H9 (cell line): Measurements from ENCODE around the gene MBTD1. TPM values are rescaled to one million over a fixed set of nuclear protein-coding genes. Genes with fewer than 3 reads are reported as not detected.

Source experiments
- DNase-seq: peaks from one replicate; pipeline ENCODE4 v3.0.0-alpha.2; 2017
- H2AFZ ChIP-seq: one replicate; pipeline ENCODE4 v1.6.1; 2013; ENCODE audit warnings: mild to moderate bottlenecking, low read length, control low read depth, moderate library complexity
- H2AK5ac ChIP-seq: 2 replicates; pipeline ENCODE4 v1.6.1; 2013; ENCODE audit warnings: low read length, control low read depth, mixed read lengths; ENCODE audit not compliant: insufficient read length
- H2BK120ac ChIP-seq: one replicate; pipeline ENCODE4 v1.6.1; 2013; ENCODE audit warnings: low read depth, mild to moderate bottlenecking, low read length, control low read depth, inconsistent platforms; ENCODE audit not compliant: poor library complexity, severe bottlenecking
- H2BK12ac ChIP-seq: 2 replicates; pipeline ENCODE4 v1.6.1; 2013; ENCODE audit warnings: low read length, control low read depth, mixed read lengths, low read depth; ENCODE audit not compliant: insufficient read length
- H2BK15ac ChIP-seq: 2 replicates; pipeline ENCODE4 v1.6.1; 2013; ENCODE audit warnings: low read depth, low read length, control low read depth
- H2BK20ac ChIP-seq: one replicate; pipeline ENCODE4 v1.6.1; 2013; ENCODE audit warnings: low read depth, mild to moderate bottlenecking, low read length, control low read depth, inconsistent platforms; ENCODE audit not compliant: poor library complexity, severe bottlenecking
- H2BK5ac ChIP-seq: 2 replicates; pipeline ENCODE4 v1.6.1; 2013; ENCODE audit warnings: low read length, control low read depth, mixed read lengths; ENCODE audit not compliant: insufficient read length
- H3K14ac ChIP-seq: 2 replicates; pipeline ENCODE4 v1.6.1; 2013; ENCODE audit warnings: low read length, control low read depth; ENCODE audit not compliant: insufficient read depth
- H3K18ac ChIP-seq: 2 replicates; pipeline ENCODE4 v1.6.1; 2013; ENCODE audit warnings: low read depth, mild to moderate bottlenecking, mixed read lengths, low read length, control low read depth; ENCODE audit not compliant: insufficient read length
- H3K23ac ChIP-seq: 2 replicates; pipeline ENCODE4 v1.6.1; 2013; ENCODE audit warnings: low read length, control low read depth, mixed read lengths, low read depth; ENCODE audit not compliant: insufficient read length
- H3K23me2 ChIP-seq: 2 replicates; pipeline ENCODE4 v1.6.1; 2013; ENCODE audit warnings: low read depth, mild to moderate bottlenecking, mixed read lengths, low read length, control low read depth; ENCODE audit not compliant: insufficient read length, poor library complexity, severe bottlenecking
- H3K27ac ChIP-seq: 2 replicates; pipeline ENCODE4 v1.5.1; 2013; ENCODE audit warnings: low read length, control low read depth, mixed read lengths, low read depth; ENCODE audit not compliant: insufficient read length
- H3K27me3 ChIP-seq: 2 replicates; pipeline ENCODE4 v1.6.1; 2013; ENCODE audit warnings: low read length, control low read depth, inconsistent platforms; ENCODE audit not compliant: insufficient read depth
- H3K4ac ChIP-seq: 2 replicates; pipeline ENCODE4 v1.6.1; 2013; ENCODE audit warnings: low read depth, mild to moderate bottlenecking, control low read depth, inconsistent platforms, low read length, moderate library complexity
- H3K4me1 ChIP-seq: 2 replicates; pipeline ENCODE4 v1.6.1; 2013; ENCODE audit warnings: low read length, control low read depth, inconsistent platforms; ENCODE audit not compliant: insufficient read depth
- H3K4me2 ChIP-seq: 2 replicates; pipeline ENCODE4 v1.6.1; 2013; ENCODE audit warnings: low read length, control low read depth, mixed read lengths; ENCODE audit not compliant: insufficient read length, insufficient read depth
- H3K56ac ChIP-seq: 2 replicates; pipeline ENCODE4 v1.6.1; 2013; ENCODE audit warnings: low read depth, mild to moderate bottlenecking, mixed read lengths, low read length, control low read depth; ENCODE audit not compliant: insufficient read length
- H3K79me1 ChIP-seq: 2 replicates; pipeline ENCODE4 v1.6.1; 2013; ENCODE audit warnings: low read depth, mild to moderate bottlenecking, moderate library complexity, low read length, control low read depth, inconsistent platforms; ENCODE audit not compliant: insufficient read depth, poor library complexity, severe bottlenecking
- H3K79me2 ChIP-seq: 2 replicates; pipeline ENCODE4 v1.6.1; 2013; ENCODE audit warnings: low read length, control low read depth, inconsistent platforms; ENCODE audit not compliant: insufficient read depth
- H3K9ac ChIP-seq: 2 replicates; pipeline ENCODE4 v1.6.1; 2013; ENCODE audit warnings: low read length, control low read depth, mixed read lengths; ENCODE audit not compliant: insufficient read length; ENCODE audit errors: extremely low read depth
- H3K9me3 ChIP-seq: one replicate; pipeline ENCODE4 v1.6.1; 2013; ENCODE audit warnings: low read depth, low read length, inconsistent platforms; ENCODE audit not compliant: control insufficient read depth
- H3T11ph ChIP-seq: one replicate; pipeline ENCODE4 v1.6.1; 2013; ENCODE audit warnings: mild to moderate bottlenecking, low read length, control low read depth, inconsistent platforms
- H4K20me1 ChIP-seq: one replicate; pipeline ENCODE4 v1.6.1; 2013; ENCODE audit not compliant: control insufficient read depth, insufficient read length, insufficient read depth
- H4K5ac ChIP-seq: 2 replicates; pipeline ENCODE4 v1.6.1; 2013; ENCODE audit warnings: low read depth, mild to moderate bottlenecking, mixed read lengths, low read length, control low read depth; ENCODE audit not compliant: insufficient read length
- H4K8ac ChIP-seq: replicated peaks from 2 replicates; pipeline ENCODE4 v1.6.1; 2013; ENCODE audit warnings: low read length, control low read depth, mixed read lengths, low read depth; ENCODE audit not compliant: insufficient read length
- H4K91ac ChIP-seq: 2 replicates; pipeline ENCODE4 v1.6.1; 2013; ENCODE audit warnings: low read depth, mild to moderate bottlenecking, moderate library complexity, mixed read lengths, low read length, control low read depth; ENCODE audit not compliant: insufficient read length
- H3K27ac Mint-ChIP-seq, 3 experiments: 2 replicates in 2 of 3; 3 replicates in 1 of 3; pipeline ENCODE4 v1.8.0; 2020 to 2021; ENCODE audit warnings: mixed read lengths in 3 of 3, mild to moderate bottlenecking in 1 of 3, moderate library complexity in 1 of 3
- H3K27me3 Mint-ChIP-seq: 2 replicates; pipeline ENCODE4 v1.8.0; 2021; ENCODE audit warnings: low read depth, mild to moderate bottlenecking, moderate library complexity, mixed read lengths
- H3K36me3 Mint-ChIP-seq, 3 experiments: 2 replicates in 2 of 3; 3 replicates in 1 of 3; pipeline ENCODE4 v1.8.0; 2020 to 2021; ENCODE audit warnings: low read depth in 3 of 3, mixed read lengths in 3 of 3; ENCODE audit not compliant: insufficient read depth in 1 of 3
- H3K4me1 Mint-ChIP-seq, 2 experiments: 2 replicates each; pipeline ENCODE4 v1.8.0; 2020; ENCODE audit warnings: mixed read lengths in 2 of 2
- H3K4me3 Mint-ChIP-seq, 2 experiments: 2 replicates in 1 of 2; 3 replicates in 1 of 2; pipeline ENCODE4 v1.8.0; 2020 to 2021; ENCODE audit warnings: mild to moderate bottlenecking in 2 of 2, mixed read lengths in 2 of 2, moderate library complexity in 1 of 2
- H3K9me3 Mint-ChIP-seq, 2 experiments: 2 replicates in 1 of 2; 3 replicates in 1 of 2; pipeline ENCODE4 v1.8.0; 2020; ENCODE audit warnings: mild to moderate bottlenecking in 2 of 2, mixed read lengths in 2 of 2, moderate library complexity in 1 of 2
- CTCF ChIP-seq: fragments of 200-600 bp; sonication (generic); conservative IDR thresholded peaks from 3 replicates; pipeline ENCODE4 v1.8.0; 2021; ENCODE audit warnings: antibody characterized with exemption, mild to moderate bottlenecking
- WGBS: extraction: QIAGEN DNeasy Blood & Tissue Kit; methylation state at CpG from one replicate; pipeline ENCODE4 v1.1.7; 2013; ENCODE audit warnings: missing lambda C conversion rate, low lambda C conversion rate, mixed read lengths; ENCODE audit not compliant: insufficient read length; ENCODE audit errors: extremely low coverage; 5-methylcytosine and 5-hydroxymethylcytosine counted together
- total RNA-seq: library from RNA; stranded (reverse); gene quantifications from 2 replicates; pipeline ENCODE4 v1.2.1, GENCODE V29; 2021

Gene MBTD1
- total RNA-seq, 1 experiment from 2014 or later, result 49.6 TPM

- Histone ChIP-seq H3K79me1 (peaks cover 2% of the 10 kb centered on the region), H2AFZ (no peak overlapping the region), H3K23me2 (peaks cover 13% of the 10 kb centered on the region), H4K91ac (no peak overlapping the region), H2AK5ac (no peak overlapping the region), H3K4me2 (no peak overlapping the region), H4K8ac (no peak overlapping the region), H3T11ph (no peak overlapping the region), H3K4ac (no peak overlapping the region), H2BK20ac (no peak overlapping the region), H3K79me2 (peaks cover 35% of the 10 kb centered on the region), H4K20me1 (no peaks in the 10 kb centered on the region), H3K9me3 (no peaks in the 10 kb centered on the region), H3K18ac (no peak overlapping the region), H2BK12ac (no peak overlapping the region), H3K9ac (no peak overlapping the region), H3K27me3 (no peaks in the 10 kb centered on the region), H2BK15ac (no peak overlapping the region), H3K27ac (no peak overlapping the region), H3K23ac (no peak overlapping the region), H2BK120ac (no peak overlapping the region), H2BK5ac (no peak overlapping the region), H3K56ac (no peak overlapping the region), H3K4me1 (peaks cover 4% of the 10 kb centered on the region; the same call in 1 of the 2 replicates), H3K14ac (no peak overlapping the region), H4K5ac (no peak overlapping the region)
- Mint-ChIP-seq H3K9me3 (no peaks in the 10 kb centered on the region), H3K27me3 (peaks cover 1% of the 10 kb centered on the region; the same call in 1 of the 2 replicates), H3K4me1 (peaks cover 20 to 28% of the 10 kb centered on the region in 2 experiments), H3K4me3 (peak overlapping the region; percentile 86 to 94), H3K36me3 (peaks cover 32 to 71% (median 57%) of the 10 kb centered on the region in 3 experiments), H3K27ac (peak overlapping the region in 2 of 3 experiments; percentile 58 to 99; a peak in 3 of 7 replicates)
- no peak for TF ChIP-seq CTCF
- no peak for DNase-seq
- WGBS, result no CpG with 5 or more reads among the region's 3 CpGs
Observed at GRCh38 chr17:51257150-51258081, 2.4 kb downstream of the MBTD1 start.
